ENCODE data around the gene ADARB2.

The ADARB2 gene

GRCh38 chr10:1190791-1191490 lies 546.4 kb downstream of the ADARB2 start:
- DNase-seq = no peak

GRCh38 chr10:1190052-1190395 lies 547.3 kb downstream of the ADARB2 start:
- DNase-seq = no peak

GRCh38 chr10:1189166-1190051 lies 547.9 kb downstream of the ADARB2 start:
- DNase-seq = no peak

- no peak for DNase-seq
Observed at GRCh38 chr10:1188558-1189135, 548.7 kb downstream of the ADARB2 start.

- no peak for DNase-seq
Observed at GRCh38 chr10:1187855-1188557, 549.3 kb downstream of the ADARB2 start.

GRCh38 chr10:1187151-1187854 lies 550.0 kb downstream of the ADARB2 start:
- DNase-seq = no peak

GRCh38 chr10:1186683-1186990 lies 550.7 kb downstream of the ADARB2 start:
- no peak for DNase-seq

- DNase-seq = no peak
Observed at GRCh38 chr10:1185911-1186682, 551.2 kb downstream of the ADARB2 start.

- no peak for DNase-seq
Observed at GRCh38 chr10:1184541-1185430, 552.5 kb downstream of the ADARB2 start.

GRCh38 chr10:1183701-1184100 lies 553.6 kb downstream of the ADARB2 start:
- no peak for DNase-seq

- no peak for DNase-seq
Observed at GRCh38 chr10:1183033-1183396, 554.3 kb downstream of the ADARB2 start.

GRCh38 chr10:1182280-1183032 lies 554.9 kb downstream of the ADARB2 start:
- no peak for DNase-seq

- DNase-seq = no peak
Observed at GRCh38 chr10:1180836-1181235, 556.5 kb downstream of the ADARB2 start.

GRCh38 chr10:1180071-1180730 lies 557.1 kb downstream of the ADARB2 start:
- DNase-seq = no peak

- DNase-seq = no peak
Observed at GRCh38 chr10:1179346-1180070, 557.8 kb downstream of the ADARB2 start.

- no peak for DNase-seq
Observed at GRCh38 chr10:1178506-1178905, 558.8 kb downstream of the ADARB2 start.

GRCh38 chr10:1177936-1178335 lies 559.4 kb downstream of the ADARB2 start:
- no peak for DNase-seq

GRCh38 chr10:1175956-1176565 lies 561.3 kb downstream of the ADARB2 start:
- DNase-seq = no peak

GRCh38 chr10:1174022-1174421 lies 563.3 kb downstream of the ADARB2 start:
- DNase-seq = no peak
